Activated T-helper 1 cell treated with anti-CD3 and anti-CD28 coated beads, Interleukin-2, amount 50 U/mL, for 16 hours (primary cell): ENCODE measurements around the gene USP15.
A peak's percentile ranks its signal among the peaks of the same experiment; 100 is the strongest.

Experiments used
- DNase-seq, 2 donors: peaks; one replicate each; pipeline ENCODE4 v3.0.0-alpha.2; 2020; ENCODE audit warnings: low read depth in 1 of 2, low spot score in 1 of 2

The USP15 gene

GRCh38 chr12:62256408-62257096 lies 3.7 kb upstream of the USP15 start:
- peak in 1 of 2 donors; percentile 14 for DNase-seq

- DNase-seq = no peak
Measured at GRCh38 chr12:62258231-62258630, 2.0 kb upstream of the USP15 start.

GRCh38 chr12:62258941-62259630 lies 1.1 kb upstream of the USP15 start:
- DNase-seq = no peak

GRCh38 chr12:62259631-62259992 lies 592 bp upstream of the USP15 start:
- DNase-seq = no peak

- DNase-seq = peak; percentile 14 to 35
Measured at GRCh38 chr12:62260733-62261683, 804 bp downstream of the USP15 start.

GRCh38 chr12:62261876-62262517 lies 1.8 kb downstream of the USP15 start:
- DNase-seq = no peak

GRCh38 chr12:62263232-62263631 lies 3.0 kb downstream of the USP15 start:
- DNase-seq = no peak

GRCh38 chr12:62263966-62264365 lies 3.8 kb downstream of the USP15 start:
- DNase-seq = no peak

GRCh38 chr12:62264706-62265105 lies 4.5 kb downstream of the USP15 start:
- no peak for DNase-seq

- DNase-seq = no peak
Measured at GRCh38 chr12:62265511-62265910, 5.3 kb downstream of the USP15 start.

GRCh38 chr12:62267026-62267425 lies 6.8 kb downstream of the USP15 start:
- no peak for DNase-seq

- DNase-seq = no peak
Measured at GRCh38 chr12:62267480-62267879, 7.3 kb downstream of the USP15 start.

GRCh38 chr12:62268956-62269355 lies 8.8 kb downstream of the USP15 start:
- no peak for DNase-seq

GRCh38 chr12:62269464-62270228 lies 9.4 kb downstream of the USP15 start:
- no peak for DNase-seq

- DNase-seq = no peak
Measured at GRCh38 chr12:62270384-62270783, 10.2 kb downstream of the USP15 start.

- no peak for DNase-seq
Measured at GRCh38 chr12:62270872-62271271, 10.7 kb downstream of the USP15 start.

GRCh38 chr12:62272936-62273552 lies 12.8 kb downstream of the USP15 start:
- DNase-seq = no peak

GRCh38 chr12:62273724-62274380 lies 13.6 kb downstream of the USP15 start:
- DNase-seq = no peak

GRCh38 chr12:62278022-62278421 lies 17.8 kb downstream of the USP15 start:
- no peak for DNase-seq

- no peak for DNase-seq
Measured at GRCh38 chr12:62279058-62279457, 18.9 kb downstream of the USP15 start.
